ENCODE data around the gene UNK. TPM values are rescaled to one million over a fixed set of nuclear protein-coding genes. Genes with fewer than 3 reads are reported as not detected.

The UNK gene
- total and polyA plus RNA-seq, 8 donors, result 19.8 to 54.6 (median 49.0) TPM

- DNase-seq (peak in 1 of 4 donors; percentile 35), ATAC-seq (no peak)
- H3K27ac ChIP-seq, result no peak overlapping the region
- peaks cover 0 to 34% of the 10 kb centered on the region in 2 donors for H3K36me3 ChIP-seq
- intact Hi-C loops (cut with DNase I), result no loop called here
- H3K4me3 ChIP-seq, result no peak overlapping the region
- no peaks in the 10 kb centered on the region for H3K27me3 ChIP-seq
- no peaks in the 10 kb centered on the region for H3K4me1 ChIP-seq
- no peaks in the 10 kb centered on the region for H3K9me3 ChIP-seq
- TF ChIP-seq CTCF (IDR thresholded peaks at IDR 0.05), result no peak
Measured at GRCh38 chr17:75795820-75796607, 11.4 kb downstream of the UNK start.

DNA sequence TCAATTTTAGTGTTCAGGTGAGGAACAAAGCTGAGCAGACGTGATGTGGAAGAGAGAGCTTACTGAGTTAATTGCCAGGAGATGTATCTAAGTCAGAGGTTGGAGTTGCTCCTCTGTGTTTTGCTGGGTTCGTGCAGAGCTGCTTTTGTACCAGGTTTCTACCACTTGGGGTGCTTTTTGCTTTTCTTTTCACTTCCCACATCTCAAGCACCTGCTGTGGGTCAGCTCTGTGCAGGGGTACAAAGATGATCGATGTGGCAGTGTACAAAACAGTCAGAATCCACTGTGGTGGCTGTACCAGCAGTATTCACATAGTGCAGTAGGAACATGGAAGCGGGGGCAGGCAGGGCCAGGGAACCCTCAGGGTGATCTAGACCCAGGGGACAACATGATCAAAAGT lies 14.8 kb downstream of the UNK start:
- Histone ChIP-seq H3K36me3 (peaks cover 0 to 42% of the 10 kb centered on the region in 2 donors), H3K27me3 (no peaks in the 10 kb centered on the region), H3K4me3 (no peak overlapping the region), H3K9me3 (no peaks in the 10 kb centered on the region), H3K4me1 (no peaks in the 10 kb centered on the region), H3K27ac (no peak overlapping the region)
- intact Hi-C loops (cut with DNase I), result no loop called here
- ATAC-seq (no peak), DNase-seq (no peak)
- TF ChIP-seq CTCF (IDR thresholded peaks at IDR 0.05), result no peak

DNA sequence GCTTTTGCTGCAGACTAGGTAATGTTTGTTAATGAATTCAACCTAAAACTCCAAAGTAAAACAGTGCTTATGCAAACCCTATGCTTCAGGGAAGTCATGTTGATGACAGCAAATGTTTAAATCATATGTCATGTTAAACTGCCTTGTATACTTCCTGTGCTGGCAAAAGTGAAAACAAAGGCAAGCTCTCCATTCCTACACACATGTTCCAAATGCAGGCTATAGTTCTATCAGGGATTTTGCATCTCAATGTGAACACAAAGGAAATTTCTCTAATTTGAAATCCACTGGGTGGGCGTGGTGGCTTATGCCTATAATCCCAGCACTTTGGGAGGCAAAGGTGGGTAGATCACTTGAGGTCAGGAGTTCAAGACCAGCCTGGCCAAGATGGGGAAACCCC lies 19.3 kb downstream of the UNK start:
- no peaks in the 10 kb centered on the region for H3K9me3 ChIP-seq
- intact Hi-C loops (cut with DNase I), result no loop called here
- H3K36me3 ChIP-seq, result peaks cover 0 to 24% of the 10 kb centered on the region in 2 donors
- H3K4me1 ChIP-seq, result no peaks in the 10 kb centered on the region
- no peak overlapping the region for H3K4me3 ChIP-seq
- no peak for TF ChIP-seq CTCF (IDR thresholded peaks at IDR 0.05)
- no peaks in the 10 kb centered on the region for H3K27me3 ChIP-seq
- H3K27ac ChIP-seq, result no peak overlapping the region
- ATAC-seq (no peak), DNase-seq (no peak)

GRCh38 chr17:75806822-75807500 lies 22.4 kb downstream of the UNK start:
- H3K27ac ChIP-seq, result no peak overlapping the region
- H3K4me3 ChIP-seq, result no peak overlapping the region
- H3K27me3 ChIP-seq, result no peaks in the 10 kb centered on the region
- H3K9me3 ChIP-seq, result no peaks in the 10 kb centered on the region
- TF ChIP-seq CTCF (IDR thresholded peaks at IDR 0.05), result no peak
- H3K36me3 ChIP-seq, result peaks cover 0 to 29% of the 10 kb centered on the region in 2 donors
- H3K4me1 ChIP-seq, result no peaks in the 10 kb centered on the region
- intact Hi-C loops (cut with DNase I), result no loop called here
- ATAC-seq (no peak), DNase-seq (peak in 1 of 4 donors; percentile 48)

GRCh38 chr17:75807861-75808260 lies 23.3 kb downstream of the UNK start:
- Histone ChIP-seq H3K36me3 (peaks cover 0 to 38% of the 10 kb centered on the region in 2 donors), H3K4me3 (no peak overlapping the region), H3K9me3 (no peaks in the 10 kb centered on the region), H3K4me1 (no peaks in the 10 kb centered on the region), H3K27ac (no peak overlapping the region), H3K27me3 (no peaks in the 10 kb centered on the region)
- intact Hi-C loops (cut with DNase I), result no loop called here
- ATAC-seq (no peak), DNase-seq (no peak)
- no peak for TF ChIP-seq CTCF (IDR thresholded peaks at IDR 0.05)

All from left lung (tissue), 10 donors.